ENCODE data around the gene TBL1XR1.

DNA sequence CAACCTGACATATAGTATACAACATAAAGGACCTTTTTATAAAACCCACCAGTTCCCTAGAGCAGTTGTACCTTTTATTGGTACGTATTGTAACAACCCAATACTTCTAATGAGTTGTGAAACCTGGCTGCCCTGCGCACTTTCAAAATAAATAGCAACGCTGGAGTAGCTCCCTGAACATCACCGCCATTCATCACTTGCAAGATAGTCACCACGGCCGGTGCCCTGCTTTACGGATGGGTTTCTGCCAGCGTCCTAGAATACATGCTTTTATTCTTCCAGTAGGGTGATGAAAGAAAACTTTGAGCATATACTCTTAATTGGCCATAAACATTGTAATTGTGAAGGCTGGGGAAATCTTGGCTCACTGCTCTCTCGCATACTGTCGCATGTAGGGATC lies 220.7 kb downstream of the TBL1XR1 start:
- TF ChIP-seq, protein P1, sequence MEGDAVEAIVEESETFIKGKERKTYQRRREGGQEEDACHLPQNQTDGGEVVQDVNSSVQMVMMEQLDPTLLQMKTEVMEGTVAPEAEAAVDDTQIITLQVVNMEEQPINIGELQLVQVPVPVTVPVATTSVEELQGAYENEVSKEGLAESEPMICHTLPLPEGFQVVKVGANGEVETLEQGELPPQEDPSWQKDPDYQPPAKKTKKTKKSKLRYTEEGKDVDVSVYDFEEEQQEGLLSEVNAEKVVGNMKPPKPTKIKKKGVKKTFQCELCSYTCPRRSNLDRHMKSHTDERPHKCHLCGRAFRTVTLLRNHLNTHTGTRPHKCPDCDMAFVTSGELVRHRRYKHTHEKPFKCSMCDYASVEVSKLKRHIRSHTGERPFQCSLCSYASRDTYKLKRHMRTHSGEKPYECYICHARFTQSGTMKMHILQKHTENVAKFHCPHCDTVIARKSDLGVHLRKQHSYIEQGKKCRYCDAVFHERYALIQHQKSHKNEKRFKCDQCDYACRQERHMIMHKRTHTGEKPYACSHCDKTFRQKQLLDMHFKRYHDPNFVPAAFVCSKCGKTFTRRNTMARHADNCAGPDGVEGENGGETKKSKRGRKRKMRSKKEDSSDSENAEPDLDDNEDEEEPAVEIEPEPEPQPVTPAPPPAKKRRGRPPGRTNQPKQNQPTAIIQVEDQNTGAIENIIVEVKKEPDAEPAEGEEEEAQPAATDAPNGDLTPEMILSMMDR (IDR thresholded peaks at IDR 0.05), result no peak
- TF ChIP-seq EZH2phosphoT487 (IDR thresholded peaks at IDR 0.05) (no peak), EZH2 (IDR thresholded peaks at IDR 0.05) (no peak)

All from neural progenitor cell (in vitro differentiated cells).